HG03460 (cell line): ENCODE measurements around the gene NKD1.

Source experiments
- ATAC-seq: cut with Tn5 transposase; IDR thresholded peaks from one replicate; pipeline ENCODE4 v1.9.1; 2021; ENCODE audit not compliant: unreplicated experiment

Gene NKD1

DNA sequence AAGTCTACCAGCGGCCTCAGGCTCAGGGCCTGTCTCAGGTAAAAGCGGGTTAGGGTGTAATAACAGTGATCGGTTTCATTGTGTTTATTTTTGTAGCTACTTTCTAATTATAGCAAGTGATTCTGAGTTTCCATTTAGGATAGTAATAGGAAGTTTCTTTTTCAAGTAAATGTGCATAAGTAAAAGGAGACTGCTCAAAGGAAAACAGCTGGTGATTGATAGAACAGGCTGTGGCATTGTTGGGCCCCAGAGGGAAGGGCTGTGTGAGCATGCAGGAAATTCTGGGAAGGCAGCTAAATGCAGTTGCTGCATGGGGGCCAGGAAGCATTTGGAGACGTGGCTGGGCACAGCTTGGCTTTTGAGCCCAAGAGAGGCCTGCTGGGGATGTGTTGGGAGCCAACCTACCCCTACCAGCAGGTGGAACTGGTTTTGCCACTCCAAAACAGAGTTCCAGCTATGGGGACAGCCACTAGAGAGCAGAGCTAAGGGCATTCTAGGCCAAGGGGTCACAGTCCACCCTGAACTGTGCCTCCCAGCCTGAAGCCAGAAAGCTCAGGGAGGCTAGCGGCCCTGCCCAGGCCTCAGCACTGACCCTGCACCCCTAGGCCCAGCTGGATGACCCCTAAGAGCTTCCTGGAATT, 120.3 kb downstream of the NKD1 start:
- ATAC-seq = no peak

- no peak for ATAC-seq
Measured at GRCh38 chr16:50669741-50670140, 121.5 kb downstream of the NKD1 start.

DNA sequence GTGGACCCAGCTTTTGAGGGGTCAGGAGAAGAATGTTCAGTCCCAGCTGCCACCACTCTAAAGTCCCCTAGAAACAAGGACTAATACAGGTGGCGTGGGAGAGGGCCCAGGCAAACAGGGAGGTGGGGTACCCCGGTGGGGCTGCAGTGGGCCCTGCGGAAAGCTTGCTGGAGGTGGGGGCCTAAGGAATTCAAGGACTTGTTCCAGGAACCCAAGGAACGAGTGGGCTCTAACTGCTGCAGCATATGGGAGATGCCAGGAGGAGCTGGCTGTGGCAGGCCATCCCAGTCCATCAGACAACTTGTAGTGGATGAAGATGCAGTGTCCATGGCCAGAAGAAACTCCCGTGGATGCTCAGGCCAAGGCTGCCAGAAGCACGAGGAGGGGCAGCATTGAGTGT, 122.3 kb downstream of the NKD1 start:
- no peak for ATAC-seq

GRCh38 chr16:50671644-50672260, 123.6 kb downstream of the NKD1 start:
- no peak for ATAC-seq

GRCh38 chr16:50673496-50674275, 125.5 kb downstream of the NKD1 start:
- no peak for ATAC-seq

DNA sequence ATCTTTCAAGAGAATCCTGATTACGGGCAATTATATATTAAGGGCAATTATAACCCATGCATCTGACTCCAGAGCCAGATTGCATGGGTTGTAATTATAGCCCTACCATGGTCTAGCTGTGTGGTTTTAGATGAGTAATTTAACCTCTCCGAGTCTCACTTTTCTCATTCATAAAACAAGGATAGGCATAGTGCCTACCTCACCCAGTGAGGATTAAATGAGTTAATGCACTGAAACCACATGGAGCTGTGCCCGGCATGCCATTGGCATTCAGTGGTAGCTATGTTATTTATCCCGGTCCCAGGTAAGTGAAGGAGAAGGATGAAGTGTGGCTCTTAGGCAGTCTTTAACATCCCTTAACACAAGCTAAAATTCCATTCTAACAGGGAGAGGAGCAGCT, 126.6 kb downstream of the NKD1 start:
- no peak for ATAC-seq

- no peak for ATAC-seq
Measured at GRCh38 chr16:50675686-50676610, 127.8 kb downstream of the NKD1 start.

DNA sequence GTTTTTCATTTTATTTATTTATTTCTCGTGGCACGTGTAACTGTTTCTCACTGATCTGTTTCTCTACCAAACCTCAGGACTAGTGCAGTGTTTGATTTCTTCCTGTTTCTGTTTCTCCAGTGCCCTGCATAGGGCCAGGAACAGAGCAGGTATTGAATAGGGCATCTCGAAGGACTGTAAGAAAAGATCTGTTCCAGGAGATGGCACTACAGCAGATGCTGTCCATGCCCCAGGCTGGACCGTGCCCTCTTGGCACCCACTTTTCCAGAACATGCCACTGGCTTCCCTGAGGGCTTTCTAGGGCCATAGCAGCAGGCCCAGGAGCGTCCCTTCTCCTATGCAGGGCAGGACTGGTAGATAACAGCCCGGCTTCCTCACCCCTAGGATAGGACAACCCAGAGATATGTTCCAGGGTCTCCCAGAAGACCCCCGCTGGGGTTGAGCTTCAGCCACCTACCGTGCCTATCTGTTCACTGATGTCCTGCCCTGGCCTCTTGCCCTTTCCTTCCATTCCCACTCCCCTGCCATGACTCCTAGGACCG, 128.6 kb downstream of the NKD1 start:
- ATAC-seq = no peak

GRCh38 chr16:50677351-50677750, 129.2 kb downstream of the NKD1 start:
- ATAC-seq = no peak

DNA sequence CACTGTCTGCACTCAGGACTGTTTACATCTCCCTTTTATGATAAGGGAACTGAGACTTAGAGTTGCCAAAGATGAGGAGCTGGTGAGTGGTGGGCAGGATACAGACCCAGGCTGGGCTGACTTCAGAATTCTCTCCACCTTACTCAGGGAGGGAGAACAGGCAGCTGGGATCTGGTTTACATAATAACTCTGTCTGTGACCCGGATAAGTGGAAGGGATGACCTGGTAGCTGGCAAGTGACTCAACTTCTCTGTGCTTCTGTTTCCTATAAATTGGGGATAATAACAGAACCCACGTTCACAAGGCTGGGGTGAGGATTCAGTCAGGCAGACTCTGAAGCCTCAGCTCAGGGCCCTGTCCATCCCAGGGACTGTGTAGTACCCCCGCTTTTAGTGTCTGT, 130.3 kb downstream of the NKD1 start:
- no peak for ATAC-seq

DNA sequence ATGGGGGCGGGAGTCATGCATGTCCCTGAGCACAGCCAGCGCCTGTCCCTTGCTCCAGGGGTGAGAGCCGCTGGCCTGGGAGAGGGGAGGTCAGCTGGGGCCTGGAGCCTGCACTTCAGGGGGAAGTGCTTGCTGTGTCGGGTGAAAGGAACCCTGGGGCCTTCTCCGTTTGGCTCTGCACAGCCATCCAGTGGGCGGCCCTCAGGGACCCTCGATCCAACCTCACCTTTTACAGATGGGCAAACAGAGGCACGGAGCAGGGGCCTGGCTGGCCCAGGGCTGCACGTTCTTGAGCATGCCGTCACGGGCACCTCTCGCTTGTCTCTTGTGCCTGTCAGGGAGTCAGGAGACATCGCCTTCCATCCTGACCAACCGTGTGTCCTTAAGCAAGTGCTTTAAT, 131.1 kb downstream of the NKD1 start:
- ATAC-seq = no peak

GRCh38 chr16:50679676-50680555, 131.7 kb downstream of the NKD1 start:
- ATAC-seq = no peak

DNA sequence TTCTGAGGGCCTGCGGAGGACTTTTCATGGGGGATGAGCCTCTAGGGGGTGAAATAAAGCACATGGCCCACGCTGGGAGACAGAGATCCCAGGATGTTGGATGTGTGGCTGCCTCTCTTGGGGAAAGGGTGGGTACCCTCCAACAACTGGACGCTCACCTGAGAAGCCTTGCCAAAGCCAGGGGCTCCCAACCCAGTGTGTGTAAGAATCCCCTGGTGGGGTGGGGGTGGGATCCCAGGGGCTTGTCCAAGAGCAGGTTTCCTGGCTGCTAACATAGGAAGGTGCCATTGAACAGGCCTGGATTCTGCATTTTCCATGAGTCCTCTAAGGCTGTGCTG, 132.3 kb downstream of the NKD1 start:
- ATAC-seq = no peak

DNA sequence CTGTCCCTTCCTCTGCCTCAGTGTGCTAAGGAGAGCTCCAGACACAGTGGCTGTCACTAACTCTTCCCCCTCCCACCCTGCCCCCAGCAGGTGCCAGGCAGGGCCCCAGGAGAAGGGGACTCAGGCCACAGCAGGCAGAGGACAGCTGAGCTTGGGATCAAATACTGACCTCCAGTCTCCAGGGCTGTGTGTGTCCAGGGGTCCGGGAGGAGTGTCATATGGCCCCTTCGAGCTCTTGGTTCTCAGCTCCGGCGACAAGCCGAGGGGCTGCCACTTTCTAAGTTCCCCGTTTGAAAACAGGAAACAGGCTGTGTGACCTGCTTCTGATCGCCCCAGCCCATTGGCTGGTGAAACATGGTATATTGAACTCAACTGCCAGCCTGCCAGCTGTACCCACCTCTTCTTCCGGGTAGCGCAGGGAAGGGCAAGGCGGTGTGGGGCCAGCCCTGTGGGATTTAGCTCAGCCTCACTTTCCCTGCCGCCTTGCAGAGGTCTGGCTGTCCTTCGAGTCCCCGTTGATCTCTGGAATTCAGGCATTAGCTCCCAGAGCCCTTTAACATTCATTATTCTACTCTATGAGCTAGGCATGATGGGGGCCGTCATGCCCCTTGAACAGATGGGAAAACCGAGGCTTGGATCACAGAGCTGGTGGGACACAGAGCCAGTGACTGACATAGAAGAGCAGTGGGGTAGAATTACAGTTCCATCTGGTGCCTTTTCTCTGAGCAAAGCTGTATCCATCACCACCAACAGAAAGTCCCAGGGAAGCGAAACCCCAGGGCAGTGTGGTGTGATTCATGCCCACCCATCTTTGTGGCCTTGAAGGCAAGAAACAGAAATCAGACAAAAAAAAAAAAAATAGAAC, 133.1 kb downstream of the NKD1 start, which contains the start of gene SNX20:
SNX20 (minus strand) TSS at position 292 of the 865 bp plus-strand sequence. CDS start 3,786 bp downstream, outside the sequence.
- ATAC-seq = peak; percentile 54

DNA sequence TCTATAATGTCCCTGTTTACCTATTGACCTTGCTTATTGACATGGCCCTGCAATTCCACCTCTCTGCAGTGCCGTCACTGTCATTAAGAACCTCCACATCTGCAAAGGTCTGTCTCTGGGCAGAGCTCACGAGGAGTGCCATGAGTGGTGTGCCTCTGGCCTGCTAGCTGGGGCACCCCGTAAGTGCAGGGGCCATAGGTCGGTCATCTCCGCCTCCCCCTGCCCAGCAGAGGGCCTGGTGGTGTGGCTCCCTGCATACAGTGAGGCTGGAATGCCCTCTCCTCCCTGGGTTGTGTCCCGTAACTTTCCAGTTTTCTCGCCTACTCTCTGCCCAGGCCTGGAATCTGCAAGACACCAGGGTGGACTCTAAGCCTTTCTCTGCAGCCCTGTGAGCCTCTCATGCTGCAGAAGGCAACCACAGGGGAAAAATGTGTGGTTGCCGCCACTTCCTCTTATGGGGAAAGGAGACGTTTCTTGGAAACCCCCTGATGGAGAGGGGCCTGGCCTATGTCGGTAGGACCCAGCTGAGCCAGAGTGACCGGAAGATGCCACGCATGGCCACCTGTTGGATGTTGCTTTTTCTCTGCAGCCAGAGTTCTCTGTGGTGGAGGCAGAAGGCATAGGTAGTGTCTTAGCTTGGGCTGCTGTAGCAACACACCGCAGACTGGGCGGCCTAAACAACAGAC, 135.6 kb downstream of the NKD1 start:
- ATAC-seq = peak; percentile 68

- no peak for ATAC-seq
Measured at GRCh38 chr16:50684823-50685461, 136.7 kb downstream of the NKD1 start.

DNA sequence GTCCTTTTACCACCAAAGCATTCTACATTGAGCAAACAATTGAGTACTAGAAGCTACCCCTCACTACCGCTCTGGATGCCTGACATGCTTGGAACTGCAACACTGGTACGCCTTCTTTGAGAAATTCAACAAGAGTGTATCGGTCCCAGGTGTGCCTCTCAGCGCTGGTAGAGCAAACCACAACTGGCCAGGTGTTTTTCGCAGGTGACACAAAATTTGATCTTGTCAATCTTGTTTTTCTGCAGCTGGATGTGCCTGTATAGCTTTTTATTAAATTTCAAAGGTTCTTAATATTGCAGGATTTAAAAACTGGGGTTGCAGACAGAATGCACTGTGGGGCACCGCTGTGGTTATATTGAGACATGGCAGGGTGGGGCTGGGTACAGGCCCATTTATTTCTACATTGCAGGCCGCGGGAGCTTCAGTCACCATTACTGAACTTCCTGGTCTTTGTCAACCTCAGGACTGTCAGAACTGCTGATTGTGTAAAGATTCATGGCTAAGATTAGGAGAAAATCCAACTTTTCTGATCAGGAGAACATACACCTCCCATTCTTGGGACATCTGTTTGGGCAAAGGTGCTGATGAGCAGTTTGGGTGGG, 137.4 kb downstream of the NKD1 start:
- ATAC-seq = no peak
